HG03066 (cell line): Measurements from ENCODE around the gene PITX2.
"Not testable (repeated sequence)": the region's sequence is repeated elsewhere in the genome, so short reads cannot be mapped to it uniquely, and the experiment has no call there.

Experiments
- ATAC-seq: cut with Tn5 transposase; IDR thresholded peaks from one replicate; pipeline ENCODE4 v1.9.1; 2021; ENCODE audit warnings: low read depth; ENCODE audit not compliant: unreplicated experiment

PITX2 gene

GRCh38 chr4:110613745-110614144, 9.1 kb downstream of the PITX2 start:
- no peak for ATAC-seq

- no peak for ATAC-seq
Observed at GRCh38 chr4:110612631-110613269, 10.1 kb downstream of the PITX2 start.

GRCh38 chr4:110611968-110612447, 10.9 kb downstream of the PITX2 start:
- ATAC-seq = no peak

GRCh38 chr4:110610940-110611831, 11.7 kb downstream of the PITX2 start:
- peak; percentile 77 for ATAC-seq

- ATAC-seq = no peak
Observed at GRCh38 chr4:110610620-110610939, 12.3 kb downstream of the PITX2 start.

GRCh38 chr4:110609044-110609750, 13.7 kb downstream of the PITX2 start:
- ATAC-seq = no peak

GRCh38 chr4:110605077-110605476, 17.8 kb downstream of the PITX2 start:
- ATAC-seq = no peak

GRCh38 chr4:110602061-110602460, 20.8 kb downstream of the PITX2 start:
- ATAC-seq = no peak

GRCh38 chr4:110597582-110597981, 25.3 kb downstream of the PITX2 start:
- no peak for ATAC-seq

GRCh38 chr4:110596431-110596830, 26.4 kb downstream of the PITX2 start:
- ATAC-seq = no peak

GRCh38 chr4:110595583-110595982, 27.3 kb downstream of the PITX2 start:
- no peak for ATAC-seq

GRCh38 chr4:110589297-110589696, 33.6 kb downstream of the PITX2 start:
- no peak for ATAC-seq

GRCh38 chr4:110587666-110588285, 35.1 kb downstream of the PITX2 start:
- ATAC-seq = no peak

GRCh38 chr4:110586131-110586850, 36.6 kb downstream of the PITX2 start:
- ATAC-seq = no peak

- not testable (repeated sequence) for ATAC-seq
Observed at GRCh38 chr4:110576696-110577095, 46.2 kb downstream of the PITX2 start.
